PC-9 (cell line): Measurements from ENCODE around the gene OR5AR1. TPM values are rescaled to one million over a fixed set of nuclear protein-coding genes. Genes with fewer than 3 reads are reported as not detected.

ENCODE experiments used
- BruUV-seq: library from RNA; stranded (reverse); fragments of 400-500 nt; replicated peaks from 2 replicates; lab custom pipeline; 2021; lab: Mats Ljungman, UMichigan
- CTCF ChIA-PET: fragments of 300-600 bp; sonication (Branson Sonifier 250); formaldehyde crosslinking; loops from one replicate; lab custom pipeline; 2022; ENCODE audit warnings: antibody characterized with exemption; lab: Charles Lee
- POLR2A ChIA-PET: fragments of 300-600 bp; sonication (Branson Sonifier 250); formaldehyde crosslinking; loops from one replicate; lab custom pipeline; 2022; ENCODE audit warnings: antibody characterized with exemption; ENCODE audit not compliant: unreplicated experiment; lab: Charles Lee
- DNase-seq, 2 experiments: peaks; one replicate each; pipeline versions ENCODE4 v3.0.0 to v3.0.0-alpha.2; 2015 to 2022; ENCODE audit warnings: mixed read lengths in 1 of 2
- H2AFZ ChIP-seq: fragments of 200-600 bp; sonication (generic); 2 replicates; pipeline ENCODE4 v1.8.1; 2017; ENCODE audit warnings: antibody characterized with exemption
- H3F3A ChIP-seq: fragments of 200-600 bp; sonication (generic); 2 replicates; pipeline ENCODE4 v1.8.1; 2017; ENCODE audit warnings: antibody characterized with exemption, mild to moderate bottlenecking, low read depth; ENCODE audit not compliant: insufficient read depth
- H3K27ac ChIP-seq: fragments of 200-600 bp; sonication (generic); 2 replicates; pipeline ENCODE4 v1.6.1; 2016; ENCODE audit warnings: mixed run types
- H3K27me3 ChIP-seq: fragments of 200-600 bp; sonication (generic); 2 replicates; pipeline ENCODE4 v1.6.1; 2016; ENCODE audit warnings: low read depth, mixed run types; ENCODE audit not compliant: insufficient read depth
- H3K36me3 ChIP-seq: fragments of 200-600 bp; sonication (generic); 2 replicates; pipeline ENCODE4 v1.6.1; 2016; ENCODE audit warnings: low read depth, mixed run types
- H3K4me1 ChIP-seq: fragments of 200-600 bp; sonication (generic); replicated peaks from 2 replicates; pipeline ENCODE4 v1.6.1; 2016; ENCODE audit warnings: mixed run types; ENCODE audit not compliant: insufficient read depth
- H3K4me2 ChIP-seq: fragments of 200-600 bp; sonication (generic); 2 replicates; pipeline ENCODE4 v1.6.1; 2017; ENCODE audit warnings: mixed run types
- H3K4me3 ChIP-seq: fragments of 200-600 bp; sonication (generic); 2 replicates; pipeline ENCODE4 v1.6.1; 2016; ENCODE audit warnings: mixed run types
- H3K79me2 ChIP-seq: fragments of 200-600 bp; sonication (generic); 2 replicates; pipeline ENCODE4 v1.6.1; 2017; ENCODE audit warnings: low read depth, mixed run types
- H3K9me2 ChIP-seq: fragments of 200-600 bp; sonication (generic); 2 replicates; pipeline ENCODE4 v1.8.1; 2017; ENCODE audit warnings: mild to moderate bottlenecking; ENCODE audit not compliant: insufficient read depth
- H3K9me3 ChIP-seq: fragments of 200-600 bp; sonication (generic); 2 replicates; pipeline ENCODE4 v1.8.1; 2016; ENCODE audit warnings: low read depth; ENCODE audit not compliant: insufficient read depth
- H4K20me1 ChIP-seq: fragments of 200-600 bp; sonication (generic); 2 replicates; pipeline ENCODE4 v1.8.1; 2017; ENCODE audit not compliant: insufficient read depth
- EZH2 ChIP-seq: fragments of 200-600 bp; sonication (generic); IDR thresholded peaks from 2 replicates; pipeline ENCODE4 v1.8.0; 2017; ENCODE audit warnings: antibody characterized with exemption, low read depth
- intact Hi-C: fragments of 100-400 bp; cut with micrococcal nuclease; formaldehyde crosslinking; loops from one replicate; pipeline ENCODE4 v1.10.0; 2022; ENCODE audit not compliant: unreplicated experiment
- total RNA-seq: library from RNA; stranded (reverse); gene quantifications from 2 replicates; pipeline ENCODE4 v1.2.3, GENCODE V29; 2021
- TF ChIP-seq, protein P1 (sequence below): fragments of 200-600 bp; sonication (generic); conservative IDR thresholded peaks from 2 replicates; pipeline ENCODE4 v1.6.1; 2017; ENCODE audit warnings: mixed run types, antibody characterized with exemption, mild to moderate bottlenecking, moderate library complexity

The OR5AR1 gene
- total RNA-seq, 1 experiment from 2014 or later: not detected

DNA sequence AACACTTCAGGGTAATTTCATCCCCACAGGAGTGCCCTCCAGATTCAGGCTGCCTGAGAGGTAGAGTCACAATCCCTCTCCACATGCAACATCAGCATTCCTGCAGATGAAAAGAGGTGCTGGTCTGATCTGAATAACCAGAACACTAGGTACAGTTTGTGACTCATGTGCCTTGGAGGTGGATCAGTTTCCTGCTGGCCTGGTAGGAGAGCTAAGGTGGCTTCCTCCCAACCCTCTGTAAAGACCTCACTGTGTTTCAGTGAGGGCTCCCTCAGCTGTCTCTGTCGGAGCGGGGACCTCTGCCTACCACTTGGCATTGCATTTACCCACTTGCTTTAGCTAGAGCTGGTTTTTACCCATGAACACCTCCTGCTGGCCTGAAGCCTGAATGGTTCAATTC, 43.0 kb downstream of the OR5AR1 start:
- no peak for TF ChIP-seq EZH2
- TF ChIP-seq, protein P1, sequence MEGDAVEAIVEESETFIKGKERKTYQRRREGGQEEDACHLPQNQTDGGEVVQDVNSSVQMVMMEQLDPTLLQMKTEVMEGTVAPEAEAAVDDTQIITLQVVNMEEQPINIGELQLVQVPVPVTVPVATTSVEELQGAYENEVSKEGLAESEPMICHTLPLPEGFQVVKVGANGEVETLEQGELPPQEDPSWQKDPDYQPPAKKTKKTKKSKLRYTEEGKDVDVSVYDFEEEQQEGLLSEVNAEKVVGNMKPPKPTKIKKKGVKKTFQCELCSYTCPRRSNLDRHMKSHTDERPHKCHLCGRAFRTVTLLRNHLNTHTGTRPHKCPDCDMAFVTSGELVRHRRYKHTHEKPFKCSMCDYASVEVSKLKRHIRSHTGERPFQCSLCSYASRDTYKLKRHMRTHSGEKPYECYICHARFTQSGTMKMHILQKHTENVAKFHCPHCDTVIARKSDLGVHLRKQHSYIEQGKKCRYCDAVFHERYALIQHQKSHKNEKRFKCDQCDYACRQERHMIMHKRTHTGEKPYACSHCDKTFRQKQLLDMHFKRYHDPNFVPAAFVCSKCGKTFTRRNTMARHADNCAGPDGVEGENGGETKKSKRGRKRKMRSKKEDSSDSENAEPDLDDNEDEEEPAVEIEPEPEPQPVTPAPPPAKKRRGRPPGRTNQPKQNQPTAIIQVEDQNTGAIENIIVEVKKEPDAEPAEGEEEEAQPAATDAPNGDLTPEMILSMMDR: no peak
- H3K4me1 ChIP-seq: no peaks in the 10 kb centered on the region
- H3K4me2 ChIP-seq: no peak overlapping the region
- H3F3A ChIP-seq: no peaks in the 10 kb centered on the region
- no peak overlapping the region for H3K4me3 ChIP-seq
- no peaks in the 10 kb centered on the region for H3K9me2 ChIP-seq
- H3K27me3 ChIP-seq: no peaks in the 10 kb centered on the region
- intact Hi-C loops: no loop called here
- no peaks in the 10 kb centered on the region for H4K20me1 ChIP-seq
- H3K27ac ChIP-seq: no peak overlapping the region
- no TSS peak for BruUV-seq
- H3K9me3 ChIP-seq: no peaks in the 10 kb centered on the region
- no peak overlapping the region for H2AFZ ChIP-seq
- ChIA-PET CTCF (no interaction called here), POLR2A (interaction anchor here (0.6 kb wide), 1 partner anchor 231 kb away, joined by 3 read pairs; no protein-coding TSS in a partner anchor)
- no peak for DNase-seq
- no peaks in the 10 kb centered on the region for H3K36me3 ChIP-seq
- H3K79me2 ChIP-seq: no peaks in the 10 kb centered on the region

DNA sequence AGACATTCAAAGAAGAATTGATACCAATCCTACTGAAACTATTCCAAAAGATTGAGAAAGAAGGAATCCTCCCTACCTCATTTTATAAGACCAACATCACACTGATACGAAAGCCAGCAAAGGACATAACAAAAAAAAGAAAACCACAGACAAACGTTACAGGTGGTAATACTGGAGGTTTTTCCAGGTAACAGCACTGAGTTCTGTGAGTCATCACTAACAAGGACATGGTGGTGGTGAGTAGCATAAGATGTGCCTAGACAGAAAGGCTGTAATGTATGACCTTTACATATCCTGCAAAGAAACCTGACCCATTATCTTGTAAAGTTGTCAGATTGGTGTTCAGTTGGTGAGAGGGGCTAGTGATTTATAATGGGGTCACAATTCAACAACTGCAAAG, 50.7 kb downstream of the OR5AR1 start:
- intact Hi-C loops: no loop called here
- Histone ChIP-seq H2AFZ (no peak overlapping the region), H3K27me3 (no peaks in the 10 kb centered on the region; the same call in 1 of the 2 replicates), H3K9me2 (no peaks in the 10 kb centered on the region), H3K4me3 (no peak overlapping the region), H3K36me3 (no peaks in the 10 kb centered on the region), H3F3A (no peaks in the 10 kb centered on the region), H4K20me1 (peaks cover 5% of the 10 kb centered on the region; the same call in 1 of the 2 replicates), H3K79me2 (no peaks in the 10 kb centered on the region), H3K27ac (no peak overlapping the region), H3K4me1 (peaks cover 4% of the 10 kb centered on the region; the same call in 1 of the 2 replicates), H3K9me3 (no peaks in the 10 kb centered on the region), H3K4me2 (no peak overlapping the region)
- no peak for DNase-seq
- POLR2A ChIA-PET: no interaction called here
- no peak for TF ChIP-seq EZH2
- TF ChIP-seq, protein P1: no peak
- CTCF ChIA-PET: no interaction called here
- BruUV-seq: no TSS peak

Other genes with a start within 250 kb of the OR5AR1 start
- gene OR5M3, start 190.3 kb upstream of the OR5AR1 start, total RNA-seq: not detected in 2 replicates
- not detected in 2 replicates for gene OR5M8, start 172.3 kb upstream of the OR5AR1 start, total RNA-seq
- not detected in 2 replicates for gene OR5M11, start 120.4 kb upstream of the OR5AR1 start, total RNA-seq
- not detected in 2 replicates for gene OR5M10, start 86.0 kb upstream of the OR5AR1 start, total RNA-seq
- not detected in 2 replicates for gene OR5M1, start 48.8 kb upstream of the OR5AR1 start, total RNA-seq
- not detected in 2 replicates for gene OR5AP2, start 21.2 kb upstream of the OR5AR1 start, total RNA-seq
- not detected in 2 replicates for gene OR9G1, start 35.4 kb downstream of the OR5AR1 start, total RNA-seq
- not detected in 2 replicates for gene OR9G4, start 85.0 kb downstream of the OR5AR1 start, total RNA-seq